ENCODE data around the gene TCEA3. TPM values are rescaled to one million over a fixed set of nuclear protein-coding genes. Genes with fewer than 3 reads are reported as not detected.

The TCEA3 gene
- total RNA-seq, 3 donors from 2014 or later (not counting 1 experiment from before 2014, with no cell fraction given): 0.75 to 1.5 (median 0.94) TPM

- Histone ChIP-seq H3K4me3 (ENCODE audit: low read length) (no peak overlapping the region), H3K27ac (ENCODE audit: low read length) (no peak overlapping the region), H3K9me3 (ENCODE audit: control insufficient read depth, insufficient read depth, low read length) (no peaks in the 10 kb centered on the region), H3K27me3 (ENCODE audit: control insufficient read depth, insufficient read depth, low read length) (no peaks in the 10 kb centered on the region), H3K36me3 (ENCODE audit: control insufficient read depth, insufficient read depth, low read length) (no peaks in the 10 kb centered on the region), H3K4me1 (ENCODE audit: control insufficient read depth, insufficient read depth, low read length) (no peaks in the 10 kb centered on the region)
- ATAC-seq: no peak
- no peak for TF ChIP-seq CTCF (IDR thresholded peaks at IDR 0.05)
- H3K4me1 Mint-ChIP-seq: no peaks in the 10 kb centered on the region
- no peak overlapping the region for H3K4me3 Mint-ChIP-seq
- no peak overlapping the region for H3K27ac Mint-ChIP-seq
- no peaks in the 10 kb centered on the region for H3K36me3 Mint-ChIP-seq
- intact Hi-C loops (cut with micrococcal nuclease): no loop called here
- no peaks in the 10 kb centered on the region for H3K9me3 Mint-ChIP-seq
- 81% methylated on average over 8 of the region's 8 CpGs for WGBS (ENCODE audit: insufficient coverage)
- no peak for DNase-seq
- H3K27me3 Mint-ChIP-seq (ENCODE audit: low read depth in 2 of 2): peaks cover 0 to 4% of the 10 kb centered on the region in 2 donors
These were observed 29.3 kb downstream of the TCEA3 start for GRCh38 chr1:23395154-23395724.

- H3K36me3 Mint-ChIP-seq: no peaks in the 10 kb centered on the region
- intact Hi-C loops (cut with micrococcal nuclease): no loop called here
- no peaks in the 10 kb centered on the region for H3K36me3 ChIP-seq (ENCODE audit: control insufficient read depth, insufficient read depth, low read length)
- DNase-seq: no peak
- no peaks in the 10 kb centered on the region for H3K27me3 ChIP-seq (ENCODE audit: control insufficient read depth, insufficient read depth, low read length)
- H3K4me1 ChIP-seq (ENCODE audit: control insufficient read depth, insufficient read depth, low read length): no peaks in the 10 kb centered on the region
- WGBS (ENCODE audit: insufficient coverage): 87% methylated on average over 6 of the region's 7 CpGs
- H3K27ac Mint-ChIP-seq: no peak overlapping the region
- H3K4me1 Mint-ChIP-seq: no peaks in the 10 kb centered on the region
- ATAC-seq: no peak
- H3K9me3 Mint-ChIP-seq: no peaks in the 10 kb centered on the region
- no peak overlapping the region for H3K27ac ChIP-seq (ENCODE audit: low read length)
- H3K27me3 Mint-ChIP-seq (ENCODE audit: low read depth in 2 of 2): peaks cover 0 to 4% of the 10 kb centered on the region in 2 donors
- no peak for TF ChIP-seq CTCF (IDR thresholded peaks at IDR 0.05)
- no peak overlapping the region for H3K4me3 ChIP-seq (ENCODE audit: low read length)
- no peak overlapping the region for H3K4me3 Mint-ChIP-seq
- no peaks in the 10 kb centered on the region for H3K9me3 ChIP-seq (ENCODE audit: control insufficient read depth, insufficient read depth, low read length)
These were observed 29.9 kb downstream of the TCEA3 start for GRCh38 chr1:23394684-23395083.

GRCh38 chr1:23394181-23394580, 30.4 kb downstream of the TCEA3 start:
- DNase-seq (no peak), ATAC-seq (no peak)
- Histone ChIP-seq H3K27me3 (ENCODE audit: control insufficient read depth, insufficient read depth, low read length) (no peaks in the 10 kb centered on the region), H3K9me3 (ENCODE audit: control insufficient read depth, insufficient read depth, low read length) (no peaks in the 10 kb centered on the region), H3K4me3 (ENCODE audit: low read length) (no peak overlapping the region), H3K4me1 (ENCODE audit: control insufficient read depth, insufficient read depth, low read length) (no peaks in the 10 kb centered on the region), H3K36me3 (ENCODE audit: control insufficient read depth, insufficient read depth, low read length) (no peaks in the 10 kb centered on the region), H3K27ac (ENCODE audit: low read length) (no peak overlapping the region)
- Mint-ChIP-seq H3K4me3 (no peak overlapping the region), H3K27ac (no peak overlapping the region), H3K9me3 (no peaks in the 10 kb centered on the region), H3K4me1 (no peaks in the 10 kb centered on the region), H3K27me3 (ENCODE audit: low read depth in 2 of 2) (peaks cover 0 to 4% of the 10 kb centered on the region in 2 donors), H3K36me3 (no peaks in the 10 kb centered on the region)
- TF ChIP-seq CTCF (IDR thresholded peaks at IDR 0.05): no peak
- WGBS (ENCODE audit: insufficient coverage): 85% methylated on average over 4 of the region's 4 CpGs
- intact Hi-C loops (cut with micrococcal nuclease): no loop called here

GRCh38 chr1:23393706-23394105, 30.8 kb downstream of the TCEA3 start:
- Mint-ChIP-seq H3K4me3 (no peak overlapping the region), H3K27me3 (ENCODE audit: low read depth in 2 of 2) (peaks cover 0 to 4% of the 10 kb centered on the region in 2 donors), H3K9me3 (no peaks in the 10 kb centered on the region), H3K36me3 (no peaks in the 10 kb centered on the region), H3K27ac (no peak overlapping the region), H3K4me1 (no peaks in the 10 kb centered on the region)
- ATAC-seq (no peak), DNase-seq (no peak)
- Histone ChIP-seq H3K4me1 (ENCODE audit: control insufficient read depth, insufficient read depth, low read length) (no peaks in the 10 kb centered on the region), H3K27me3 (ENCODE audit: control insufficient read depth, insufficient read depth, low read length) (no peaks in the 10 kb centered on the region), H3K36me3 (ENCODE audit: control insufficient read depth, insufficient read depth, low read length) (no peaks in the 10 kb centered on the region), H3K4me3 (ENCODE audit: low read length) (no peak overlapping the region), H3K9me3 (ENCODE audit: control insufficient read depth, insufficient read depth, low read length) (no peaks in the 10 kb centered on the region), H3K27ac (ENCODE audit: low read length) (no peak overlapping the region)
- no peak for TF ChIP-seq CTCF (IDR thresholded peaks at IDR 0.05)
- 96% methylated on average over 15 of the region's 15 CpGs for WGBS (ENCODE audit: insufficient coverage)
- intact Hi-C loops (cut with micrococcal nuclease): no loop called here
